ENCODE measurements around the gene RAB39B. TPM values are rescaled to one million over a fixed set of nuclear protein-coding genes. Genes with fewer than 3 reads are reported as not detected.

RAB39B gene
- total RNA-seq, 1 donor from 2014 or later = 1.3 TPM

- no peaks in the 10 kb centered on the region for H3K9me3 Mint-ChIP-seq (ENCODE audit: unreplicated experiment)
- no peaks in the 10 kb centered on the region for H3K36me3 Mint-ChIP-seq (ENCODE audit: low read depth, unreplicated experiment)
- H3K27ac Mint-ChIP-seq (ENCODE audit: unreplicated experiment) = no peak overlapping the region
- no peak overlapping the region for H3K4me3 Mint-ChIP-seq (ENCODE audit: unreplicated experiment)
- TF ChIP-seq CTCF (IDR thresholded peaks at IDR 0.05; ENCODE audit: unreplicated experiment) = no peak
- no peaks in the 10 kb centered on the region for H3K4me1 Mint-ChIP-seq (ENCODE audit: unreplicated experiment)
- H3K27me3 Mint-ChIP-seq (ENCODE audit: unreplicated experiment) = no peaks in the 10 kb centered on the region
- no peak for DNase-seq (ENCODE audit: low spot score)
These were observed 17.5 kb downstream of the RAB39B start for GRCh38 chrX:155246748-155247147.

- Mint-ChIP-seq H3K27me3 (ENCODE audit: unreplicated experiment) (no peaks in the 10 kb centered on the region), H3K36me3 (ENCODE audit: low read depth, unreplicated experiment) (peaks cover 9% of the 10 kb centered on the region), H3K27ac (ENCODE audit: unreplicated experiment) (no peak overlapping the region), H3K4me1 (ENCODE audit: unreplicated experiment) (no peaks in the 10 kb centered on the region), H3K9me3 (ENCODE audit: unreplicated experiment) (no peaks in the 10 kb centered on the region), H3K4me3 (ENCODE audit: unreplicated experiment) (no peak overlapping the region)
- no peak for TF ChIP-seq CTCF (IDR thresholded peaks at IDR 0.05; ENCODE audit: unreplicated experiment)
- DNase-seq (ENCODE audit: low spot score) = no peak
These were observed 22.0 kb downstream of the RAB39B start for GRCh38 chrX:155242300-155242699.

GRCh38 chrX:155237719-155238118 lies 26.6 kb downstream of the RAB39B start:
- H3K36me3 Mint-ChIP-seq (ENCODE audit: low read depth, unreplicated experiment) = peaks cover 9% of the 10 kb centered on the region
- H3K27ac Mint-ChIP-seq (ENCODE audit: unreplicated experiment) = no peak overlapping the region

GRCh38 chrX:155235891-155236290 lies 28.4 kb downstream of the RAB39B start:
- no peak overlapping the region for H3K27ac Mint-ChIP-seq (ENCODE audit: unreplicated experiment)
- H3K9me3 Mint-ChIP-seq (ENCODE audit: unreplicated experiment) = no peaks in the 10 kb centered on the region
- no peak for TF ChIP-seq CTCF (IDR thresholded peaks at IDR 0.05; ENCODE audit: unreplicated experiment)
- DNase-seq (ENCODE audit: low spot score) = no peak
- H3K36me3 Mint-ChIP-seq (ENCODE audit: low read depth, unreplicated experiment) = peaks cover 9% of the 10 kb centered on the region
- H3K4me3 Mint-ChIP-seq (ENCODE audit: unreplicated experiment) = no peak overlapping the region
- no peaks in the 10 kb centered on the region for H3K4me1 Mint-ChIP-seq (ENCODE audit: unreplicated experiment)
- no peaks in the 10 kb centered on the region for H3K27me3 Mint-ChIP-seq (ENCODE audit: unreplicated experiment)

More at GRCh38 chrX:155237719-155238118, 26.6 kb downstream of the RAB39B start:
- Mint-ChIP-seq H3K27me3 (ENCODE audit: unreplicated experiment) (no peaks in the 10 kb centered on the region), H3K4me1 (ENCODE audit: unreplicated experiment) (no peaks in the 10 kb centered on the region), H3K4me3 (ENCODE audit: unreplicated experiment) (no peak overlapping the region), H3K9me3 (ENCODE audit: unreplicated experiment) (no peaks in the 10 kb centered on the region)
- no peak for TF ChIP-seq CTCF (IDR thresholded peaks at IDR 0.05; ENCODE audit: unreplicated experiment)
- no peak for DNase-seq (ENCODE audit: low spot score)

- Mint-ChIP-seq H3K9me3 (ENCODE audit: unreplicated experiment) (no peaks in the 10 kb centered on the region), H3K4me3 (ENCODE audit: unreplicated experiment) (no peak overlapping the region), H3K27ac (ENCODE audit: unreplicated experiment) (no peak overlapping the region), H3K36me3 (ENCODE audit: low read depth, unreplicated experiment) (peaks cover 4% of the 10 kb centered on the region), H3K4me1 (ENCODE audit: unreplicated experiment) (no peaks in the 10 kb centered on the region), H3K27me3 (ENCODE audit: unreplicated experiment) (no peaks in the 10 kb centered on the region)
- TF ChIP-seq CTCF (IDR thresholded peaks at IDR 0.05; ENCODE audit: unreplicated experiment) = no peak
- no peak for DNase-seq (ENCODE audit: low spot score)
These were observed 33.1 kb downstream of the RAB39B start for GRCh38 chrX:155231163-155231562.

All from endothelial cell (in vitro differentiated cells).